CD4-positive, alpha-beta T cell (primary cell): Measurements from ENCODE around the gene NPAS4. TPM values are rescaled to one million over a fixed set of nuclear protein-coding genes. Genes with fewer than 3 reads are reported as not detected.

Source experiments
- ATAC-seq: fragments of 200-7000 bp; cut with Tn5 transposase; one replicate; pipeline ENCODE4 v1.10.0; 2022; ENCODE audit warnings: mild to moderate bottlenecking; ENCODE audit not compliant: poor library complexity
- CTCF ChIA-PET: fragments of 350-600 bp; sonication (Branson Sonifier 250); formaldehyde crosslinking; loops from one replicate; lab custom pipeline; 2021; ENCODE audit warnings: antibody characterized with exemption, inconsistent platforms; lab: Charles Lee
- POLR2A ChIA-PET: fragments of 350-600 bp; sonication (Branson Sonifier 250); formaldehyde crosslinking; loops from one replicate; lab custom pipeline; 2021; ENCODE audit warnings: antibody characterized with exemption, inconsistent platforms; lab: Charles Lee
- DNase-seq, 14 experiments: peaks; one replicate each; pipeline ENCODE4 v3.0.0-alpha.2; 2013 to 2020; ENCODE audit warnings: mixed read lengths in 2 of 14
- H3K27ac ChIP-seq, 2 donors: one replicate each; pipeline versions ENCODE4 v1.5.1 to v1.7.0; 2013; ENCODE audit warnings: low read length in 2 of 2, low read depth in 1 of 2, mild to moderate bottlenecking in 1 of 2
- H3K27me3 ChIP-seq, 2 experiments: 1 replicate in 1 of 2; 2 replicates in 1 of 2; pipeline versions ENCODE4 v1.6.1 to v1.7.0; 2013; ENCODE audit warnings: low read length in 2 of 2, control low read depth in 1 of 2, mild to moderate bottlenecking in 1 of 2, moderate library complexity in 1 of 2; ENCODE audit not compliant: insufficient read depth in 2 of 2, control insufficient read depth in 1 of 2
- H3K36me3 ChIP-seq: one replicate; pipeline ENCODE4 v1.6.1; 2013; ENCODE audit warnings: low read length, control low read depth; ENCODE audit not compliant: insufficient read depth
- H3K4me1 ChIP-seq: one replicate; pipeline ENCODE4 v1.6.1; 2013; ENCODE audit warnings: low read length, control low read depth; ENCODE audit not compliant: insufficient read depth
- H3K4me3 ChIP-seq: one replicate; pipeline ENCODE4 v1.5.1; 2013; ENCODE audit warnings: mild to moderate bottlenecking, low read length, moderate library complexity
- H3K9me3 ChIP-seq, 2 experiments: 1 replicate in 1 of 2; 2 replicates in 1 of 2; pipeline versions ENCODE4 v1.6.1 to v1.7.0; 2013; ENCODE audit warnings: low read length in 2 of 2, mild to moderate bottlenecking in 2 of 2, control low read depth in 1 of 2, moderate library complexity in 1 of 2; ENCODE audit not compliant: control insufficient read depth in 1 of 2, insufficient read depth in 1 of 2
- H3K27ac Mint-ChIP-seq: one replicate; pipeline ENCODE4 v1.8.0; 2020; ENCODE audit warnings: mixed read lengths
- H3K27me3 Mint-ChIP-seq: one replicate; pipeline ENCODE4 v1.8.0; 2021; ENCODE audit warnings: mixed read lengths
- H3K36me3 Mint-ChIP-seq: one replicate; pipeline ENCODE4 v1.8.0; 2021; ENCODE audit warnings: low read depth, mixed read lengths
- H3K4me1 Mint-ChIP-seq: one replicate; pipeline ENCODE4 v1.8.0; 2021; ENCODE audit warnings: low read depth, mixed read lengths
- H3K4me3 Mint-ChIP-seq: one replicate; pipeline ENCODE4 v1.8.0; 2020; ENCODE audit warnings: mild to moderate bottlenecking, mixed read lengths
- H3K9me3 Mint-ChIP-seq: one replicate; pipeline ENCODE4 v1.8.0; 2020; ENCODE audit warnings: mixed read lengths
- CTCF ChIP-seq: fragments of 200-600 bp; IDR thresholded peaks from one replicate; pipeline ENCODE4 v1.8.0; 2022; ENCODE audit warnings: antibody characterized with exemption, mild to moderate bottlenecking
- intact Hi-C, 2 experiments: fragments of 100-400 bp; cut with DNase I in 1 of 2; cut with micrococcal nuclease in 1 of 2; formaldehyde crosslinking; loops; one replicate each; pipeline versions ENCODE4 v1.15.1 to v1.9.0; 2023 to 2025; cut with DNase I, micrococcal nuclease
- total RNA-seq, 174 experiments: library from RNA in 2 of 174; stranded (reverse) in 2 of 174; gene quantifications; one replicate each; pipeline ENCODE4 v1.2.3 and lab custom pipeline; 2021 to 2026

Gene NPAS4
- total RNA-seq, 2 experiments from 2014 or later, result not detected

- no peak for DNase-seq
- H3K4me3 ChIP-seq, result no peak overlapping the region
- H3K27ac Mint-ChIP-seq, result no peak overlapping the region
- TF ChIP-seq CTCF, result no peak
- H3K4me3 Mint-ChIP-seq, result no peak overlapping the region
- peaks cover 4 to 19% of the 10 kb centered on the region in 2 experiments for H3K27me3 ChIP-seq
- POLR2A ChIA-PET, result interaction anchor here (1.2 kb wide), 1 partner anchor 271 kb away, joined by 3 read pairs; no protein-coding TSS in a partner anchor
- intact Hi-C loops, result loop anchor here (1.0 kb wide), 10 partner anchors 22 to 435 kb away; partner anchors contain the start of genes MRPL11 (in 1 of the 2) and PELI3 (in 1 of the 2)
- H3K9me3 ChIP-seq, result no peaks in the 10 kb centered on the region
- H3K4me1 ChIP-seq, result peaks cover 14% of the 10 kb centered on the region
- no peaks in the 10 kb centered on the region for H3K9me3 Mint-ChIP-seq
- no peaks in the 10 kb centered on the region for H3K36me3 ChIP-seq
- H3K27me3 Mint-ChIP-seq, result peaks cover 40% of the 10 kb centered on the region
- peaks cover 5% of the 10 kb centered on the region for H3K4me1 Mint-ChIP-seq
- CTCF ChIA-PET, result interaction anchor here (1.1 to 3.5 kb wide), 5 partner anchors 31 to 681 kb away, joined by 3 to 24 read pairs (median 5); partner anchors contain the start of genes DPP3, MRPL11 and RBM4B
- no peak overlapping the region for H3K27ac ChIP-seq
- ATAC-seq, result no peak
- no peaks in the 10 kb centered on the region for H3K36me3 Mint-ChIP-seq
Measured at GRCh38 chr11:66407651-66408050, 13.2 kb upstream of the NPAS4 start.

- Mint-ChIP-seq H3K27ac (no peak overlapping the region), H3K4me3 (peak overlapping the region; percentile 84), H3K36me3 (no peaks in the 10 kb centered on the region), H3K4me1 (peaks cover 5% of the 10 kb centered on the region), H3K9me3 (no peaks in the 10 kb centered on the region), H3K27me3 (peaks cover 50% of the 10 kb centered on the region)
- TF ChIP-seq CTCF, result peak; percentile 100
- H3K4me3 ChIP-seq, result peak overlapping the region; percentile 34
- ATAC-seq, result peak; percentile 88
- peaks cover 2 to 19% of the 10 kb centered on the region in 2 experiments for H3K27me3 ChIP-seq
- H3K4me1 ChIP-seq, result peaks cover 14% of the 10 kb centered on the region
- no peaks in the 10 kb centered on the region for H3K9me3 ChIP-seq
- ChIA-PET CTCF (interaction anchor here (0.6 to 3.5 kb wide), 8 partner anchors 9 to 426 kb away, joined by 3 to 24 read pairs (median 4); partner anchors contain the start of genes MRPL11, NPAS4 and RBM4B), POLR2A (interaction anchor here (0.9 to 1.8 kb wide), 4 partner anchors 13 to 270 kb away, joined by 3 to 9 read pairs (median 4); partner anchors contain the start of genes DPP3, MRPL11 and RBM4B)
- no peaks in the 10 kb centered on the region for H3K36me3 ChIP-seq
- intact Hi-C loops, result loop anchor here (1.0 kb wide), 10 partner anchors 21 to 434 kb away; partner anchors contain the start of genes MRPL11 (in 1 of the 2) and PELI3 (in 1 of the 2)
- no peak overlapping the region for H3K27ac ChIP-seq
- peak; percentile 84 to 97 (median 93) for DNase-seq
Measured at GRCh38 chr11:66408488-66409214, 12.2 kb upstream of the NPAS4 start.

GRCh38 chr11:66409226-66409625 lies 11.6 kb upstream of the NPAS4 start:
- TF ChIP-seq CTCF, result no peak
- intact Hi-C loops, result no loop called here
- peaks cover 0 to 25% of the 10 kb centered on the region in 2 experiments for H3K27me3 ChIP-seq
- no peaks in the 10 kb centered on the region for H3K9me3 Mint-ChIP-seq
- ChIA-PET POLR2A (interaction anchor here (1.1 to 1.8 kb wide), 4 partner anchors 12 to 269 kb away, joined by 4 to 9 read pairs (median 6); partner anchors contain the start of genes DPP3, MRPL11 and RBM4B), CTCF (interaction anchor here (0.6 to 3.5 kb wide), 7 partner anchors 9 to 269 kb away, joined by 3 to 24 read pairs (median 4); partner anchors contain the start of genes MRPL11, NPAS4 and RBM4B)
- peaks cover 5% of the 10 kb centered on the region for H3K4me1 Mint-ChIP-seq
- no peaks in the 10 kb centered on the region for H3K9me3 ChIP-seq
- H3K4me1 ChIP-seq, result peaks cover 14% of the 10 kb centered on the region
- H3K36me3 ChIP-seq, result no peaks in the 10 kb centered on the region
- no peak for ATAC-seq
- H3K27ac ChIP-seq, result no peak overlapping the region
- H3K36me3 Mint-ChIP-seq, result no peaks in the 10 kb centered on the region
- DNase-seq, result peak in 1 of 14 experiments; percentile 11
- no peak overlapping the region for H3K4me3 ChIP-seq
- no peak overlapping the region for H3K27ac Mint-ChIP-seq
- no peak overlapping the region for H3K4me3 Mint-ChIP-seq
- H3K27me3 Mint-ChIP-seq, result peaks cover 54% of the 10 kb centered on the region
